WERI-Rb-1 (cell line): ENCODE results near the gene PCNA.

Experiments used
- DNase-seq: peaks from one replicate; pipeline ENCODE4 v3.0.0-alpha.2; 2020
- H3K27ac ChIP-seq: fragments of 250-450 bp; sonication (Bioruptor Pico); 2 replicates; pipeline ENCODE4 v1.5.1; 2020; ENCODE audit warnings: mild to moderate bottlenecking, moderate library complexity
- H3K27me3 ChIP-seq: fragments of 250-450 bp; sonication (Bioruptor Pico); 2 replicates; pipeline ENCODE4 v1.5.1; 2021; ENCODE audit warnings: mild to moderate bottlenecking, low read depth, moderate library complexity; ENCODE audit not compliant: insufficient read depth, severe bottlenecking
- H3K36me3 ChIP-seq: fragments of 250-450 bp; sonication (Bioruptor Pico); 2 replicates; pipeline ENCODE4 v1.5.1; 2020; ENCODE audit warnings: mild to moderate bottlenecking, moderate library complexity
- H3K4me3 ChIP-seq: 2 replicates; pipeline ENCODE4 v1.5.1; 2011; ENCODE audit warnings: low read depth, mild to moderate bottlenecking, control low read depth, low read length
- H3K9me3 ChIP-seq: fragments of 250-450 bp; sonication (Bioruptor Pico); 2 replicates; pipeline ENCODE4 v1.5.1; 2021; ENCODE audit warnings: mild to moderate bottlenecking, moderate library complexity; ENCODE audit not compliant: severe bottlenecking
- CTCF ChIP-seq: IDR thresholded peaks from 2 replicates; pipeline ENCODE4 v1.5.1; 2011; ENCODE audit warnings: low read depth, mild to moderate bottlenecking, control low read depth, inconsistent platforms, low read length

PCNA gene

GRCh38 chr20:5146099-5146668 is 26.4 kb upstream of the PCNA start:
- Histone ChIP-seq H3K4me3 (no peak overlapping the region), H3K27ac (no peak overlapping the region), H3K36me3 (no peaks in the 10 kb centered on the region), H3K27me3 (no peaks in the 10 kb centered on the region), H3K9me3 (no peaks in the 10 kb centered on the region)
- no peak for TF ChIP-seq CTCF
- DNase-seq, result no peak

GRCh38 chr20:5145365-5146098 is 25.8 kb upstream of the PCNA start:
- no peaks in the 10 kb centered on the region for H3K9me3 ChIP-seq
- H3K36me3 ChIP-seq, result no peaks in the 10 kb centered on the region
- no peak overlapping the region for H3K27ac ChIP-seq
- no peak overlapping the region for H3K4me3 ChIP-seq
- no peak for DNase-seq
- no peaks in the 10 kb centered on the region for H3K27me3 ChIP-seq
- no peak for TF ChIP-seq CTCF

- Histone ChIP-seq H3K36me3 (no peaks in the 10 kb centered on the region), H3K27ac (no peak overlapping the region), H3K9me3 (no peaks in the 10 kb centered on the region), H3K4me3 (no peak overlapping the region), H3K27me3 (no peaks in the 10 kb centered on the region)
- DNase-seq, result no peak
- TF ChIP-seq CTCF, result no peak
These were observed 24.1 kb upstream of the PCNA start for GRCh38 chr20:5143851-5144250.

- Histone ChIP-seq H3K9me3 (no peaks in the 10 kb centered on the region), H3K4me3 (no peak overlapping the region), H3K27me3 (no peaks in the 10 kb centered on the region), H3K27ac (no peak overlapping the region), H3K36me3 (no peaks in the 10 kb centered on the region)
- no peak for DNase-seq
- TF ChIP-seq CTCF, result no peak
These were observed 21.9 kb upstream of the PCNA start for GRCh38 chr20:5141615-5142014.

- no peaks in the 10 kb centered on the region for H3K27me3 ChIP-seq
- H3K27ac ChIP-seq, result no peak overlapping the region
- no peaks in the 10 kb centered on the region for H3K9me3 ChIP-seq
- no peak overlapping the region for H3K4me3 ChIP-seq
- H3K36me3 ChIP-seq, result no peaks in the 10 kb centered on the region
- DNase-seq, result no peak
- TF ChIP-seq CTCF, result no peak
These were observed 20.4 kb upstream of the PCNA start for GRCh38 chr20:5140195-5140594.
